GM19463 (cell line): Measurements from ENCODE around the gene ZNF580.

Source experiments
- ATAC-seq: cut with Tn5 transposase; IDR thresholded peaks from one replicate; pipeline ENCODE4 v1.9.1; 2021; ENCODE audit warnings: mild to moderate bottlenecking, moderate library complexity; ENCODE audit not compliant: unreplicated experiment

ZNF580 gene

DNA sequence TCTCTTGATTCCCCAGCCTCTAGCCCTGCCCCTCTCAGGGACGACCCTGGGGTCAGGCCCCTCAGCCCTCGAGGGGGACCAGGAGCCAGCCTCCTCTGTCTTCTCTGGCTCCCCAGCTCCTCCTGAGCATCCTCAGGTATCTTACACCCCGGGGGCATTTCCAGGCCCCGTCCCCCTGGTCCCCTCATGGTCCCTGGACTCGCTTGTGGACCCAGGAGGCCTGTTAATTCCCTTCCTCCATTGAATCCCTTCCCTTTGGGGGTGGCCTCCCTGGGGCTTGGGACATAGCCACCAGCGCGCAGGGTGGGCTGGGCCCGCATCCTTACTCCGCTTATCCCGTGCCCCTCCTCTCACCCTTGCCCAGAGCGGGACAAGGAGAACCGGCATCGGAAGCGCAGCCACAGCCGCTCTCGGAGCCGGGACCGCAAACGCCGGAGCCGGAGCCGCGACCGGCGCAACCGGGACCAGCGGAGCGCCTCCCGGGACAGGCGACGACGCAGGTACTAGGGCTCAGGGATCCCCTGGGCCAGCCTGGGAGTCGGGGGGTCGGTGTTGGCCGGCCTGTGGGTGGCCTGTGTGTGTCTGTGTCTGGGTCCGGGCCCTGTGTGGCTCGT lies 18.2 kb downstream of the ZNF580 start:
- no peak for ATAC-seq

DNA sequence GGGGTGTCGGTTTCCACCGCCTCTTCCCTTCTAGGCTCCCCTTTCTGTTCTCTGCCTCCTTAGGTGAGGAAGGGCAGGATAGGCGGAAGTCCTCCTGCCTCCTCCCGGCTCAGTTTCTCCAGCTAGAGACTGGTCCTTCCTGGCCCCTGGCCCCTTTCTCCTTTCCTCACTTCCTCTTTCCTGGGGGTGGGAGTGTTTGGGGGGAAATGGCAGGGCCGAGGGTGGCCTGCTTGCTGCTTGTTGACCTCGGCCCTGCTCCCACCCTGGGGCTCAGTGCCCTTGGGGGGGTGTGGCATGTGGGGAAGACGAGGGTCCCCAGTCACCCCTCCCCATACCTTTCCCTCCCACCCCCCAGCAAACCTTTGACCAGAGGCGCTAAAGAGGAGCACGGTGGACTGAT lies 19.0 kb downstream of the ZNF580 start:
- no peak for ATAC-seq

DNA sequence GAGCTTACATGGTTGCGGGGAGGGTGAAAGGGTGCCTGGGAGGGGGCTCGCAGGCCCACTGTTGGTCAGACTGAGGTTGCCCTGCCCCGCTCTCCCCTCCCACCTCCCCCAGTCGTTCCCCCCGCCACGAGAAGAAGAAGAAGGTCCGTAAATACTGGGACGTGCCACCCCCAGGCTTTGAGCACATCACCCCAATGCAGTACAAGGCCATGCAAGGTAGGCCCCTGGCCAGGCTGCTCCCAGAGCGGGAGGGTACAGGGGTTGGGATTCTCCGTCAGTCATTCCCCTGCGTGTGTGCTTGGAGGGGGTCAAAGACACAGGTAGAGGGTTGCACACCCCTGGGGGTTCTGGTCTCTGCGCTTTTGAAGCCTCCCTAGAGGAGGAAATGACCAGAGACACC lies 19.6 kb downstream of the ZNF580 start:
- ATAC-seq: no peak

DNA sequence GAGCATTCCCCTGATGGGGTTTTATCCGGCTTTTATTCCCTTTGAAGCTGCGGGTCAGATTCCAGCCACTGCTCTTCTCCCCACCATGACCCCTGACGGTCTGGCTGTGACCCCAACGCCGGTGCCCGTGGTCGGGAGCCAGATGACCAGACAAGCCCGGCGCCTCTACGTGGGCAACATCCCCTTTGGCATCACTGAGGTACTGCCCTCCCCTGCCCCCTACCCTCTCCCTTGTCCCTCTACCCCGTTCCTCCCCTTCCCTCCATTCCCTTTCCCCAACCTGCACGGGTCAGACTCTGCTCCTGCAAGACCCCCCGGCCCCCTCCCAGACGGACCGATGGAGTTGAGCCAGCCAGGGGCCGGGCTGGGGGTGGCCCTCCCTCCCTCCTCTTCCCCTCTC lies 20.2 kb downstream of the ZNF580 start:
- ATAC-seq: no peak

DNA sequence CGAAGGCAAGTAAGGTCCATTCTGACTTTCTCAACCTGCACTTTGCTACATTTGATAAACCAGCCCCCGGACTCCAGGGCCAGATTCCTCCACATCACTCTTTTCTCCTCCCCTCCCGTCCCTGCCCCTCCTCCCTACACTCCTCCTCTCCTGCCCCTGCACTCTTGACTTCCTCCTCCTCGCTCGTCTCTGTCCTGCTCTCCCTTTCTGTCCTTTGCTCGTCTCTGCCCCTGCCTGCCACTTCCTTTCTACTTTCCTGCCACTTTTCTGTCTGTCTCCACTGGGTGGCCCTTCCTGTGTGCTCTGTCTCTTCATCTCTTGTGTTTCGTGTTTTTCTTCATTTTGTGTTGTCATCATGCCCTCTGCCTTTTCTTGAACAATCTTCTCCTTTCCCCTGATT lies 21.0 kb downstream of the ZNF580 start:
- ATAC-seq: no peak

DNA sequence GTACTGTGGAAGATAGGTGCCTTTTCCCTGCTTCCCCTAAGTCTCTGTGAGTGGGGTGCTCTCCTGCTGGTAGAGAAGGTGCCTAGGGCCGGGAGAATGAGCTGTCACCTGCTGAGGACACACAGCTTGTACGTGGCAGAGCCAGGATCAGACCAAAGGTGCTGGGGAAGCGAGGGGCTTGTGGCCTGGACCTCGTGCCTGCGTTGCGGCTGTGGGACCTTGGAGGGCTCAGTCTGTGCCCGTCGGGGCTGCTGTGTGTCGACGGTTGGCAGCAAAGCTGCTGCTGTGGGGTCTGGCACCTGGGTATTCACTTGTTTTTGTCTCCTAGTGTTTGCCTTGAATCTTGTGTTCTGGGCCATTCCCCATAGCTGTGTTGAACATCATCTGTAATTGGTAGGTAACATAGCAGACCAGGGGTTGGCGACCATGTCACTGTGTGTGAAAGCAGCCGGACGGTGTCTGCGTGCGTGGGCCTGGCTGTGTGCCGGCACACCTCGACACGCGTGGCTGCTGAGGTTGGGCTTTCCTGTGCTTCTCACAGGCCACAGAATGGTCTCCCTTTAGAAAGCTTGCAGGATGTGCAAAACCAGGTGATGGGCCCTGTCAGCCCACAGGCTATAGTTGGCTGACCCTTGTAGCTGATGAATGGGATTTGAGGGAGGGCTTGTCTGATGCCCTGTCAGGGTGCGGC lies 23.2 kb downstream of the ZNF580 start:
- no peak for ATAC-seq

DNA sequence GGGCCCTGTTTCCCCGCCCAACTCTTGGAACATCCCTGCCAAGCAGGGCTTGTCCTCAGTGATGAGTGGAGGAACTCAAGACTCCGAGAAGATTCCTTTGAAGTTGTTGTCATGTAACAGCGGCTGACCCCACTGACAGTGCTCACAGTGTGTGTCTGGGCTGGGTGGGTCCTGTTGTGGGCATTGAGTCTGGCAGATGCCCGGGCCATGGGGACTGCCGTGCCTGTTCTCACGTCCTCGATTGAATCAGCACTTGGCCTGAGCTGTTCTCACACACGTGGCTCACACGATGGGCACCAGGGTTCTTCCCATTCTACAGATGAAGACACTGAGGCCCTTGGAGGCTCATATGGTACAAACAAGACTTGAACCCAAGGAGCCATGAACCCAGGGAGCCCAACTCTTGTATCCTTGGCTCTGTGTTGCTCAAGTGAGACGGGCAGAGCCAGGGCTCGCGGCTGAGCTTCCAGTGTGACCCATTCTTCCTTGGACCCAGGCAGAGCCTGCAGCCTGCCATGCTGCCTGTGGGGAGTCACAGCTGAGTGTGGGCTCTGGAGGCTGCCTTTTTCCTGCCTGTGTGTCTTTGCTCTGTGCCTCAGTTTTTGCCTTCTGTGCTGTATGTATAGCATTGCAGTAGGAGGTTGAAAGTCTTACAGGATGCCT lies 25.7 kb downstream of the ZNF580 start:
- no peak for ATAC-seq

DNA sequence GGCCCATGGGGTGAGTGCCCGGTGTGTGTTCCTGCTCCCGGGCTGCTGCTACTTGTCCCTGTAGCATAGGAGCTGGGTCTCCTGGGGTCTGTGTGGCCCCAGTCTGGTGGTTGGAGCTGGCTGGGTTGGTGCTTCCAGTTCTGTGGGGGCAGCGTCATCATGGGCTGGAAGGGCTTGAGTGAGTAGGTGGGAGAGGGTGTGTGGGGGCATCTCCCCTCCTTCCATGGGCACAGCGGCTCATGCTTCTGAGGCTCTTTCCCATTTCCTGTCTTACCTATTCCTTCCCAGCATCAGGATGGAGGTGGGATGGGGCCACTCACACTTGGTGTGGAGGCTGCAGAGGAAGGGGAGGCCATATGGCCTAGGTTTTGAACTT lies 26.2 kb downstream of the ZNF580 start:
- no peak for ATAC-seq

DNA sequence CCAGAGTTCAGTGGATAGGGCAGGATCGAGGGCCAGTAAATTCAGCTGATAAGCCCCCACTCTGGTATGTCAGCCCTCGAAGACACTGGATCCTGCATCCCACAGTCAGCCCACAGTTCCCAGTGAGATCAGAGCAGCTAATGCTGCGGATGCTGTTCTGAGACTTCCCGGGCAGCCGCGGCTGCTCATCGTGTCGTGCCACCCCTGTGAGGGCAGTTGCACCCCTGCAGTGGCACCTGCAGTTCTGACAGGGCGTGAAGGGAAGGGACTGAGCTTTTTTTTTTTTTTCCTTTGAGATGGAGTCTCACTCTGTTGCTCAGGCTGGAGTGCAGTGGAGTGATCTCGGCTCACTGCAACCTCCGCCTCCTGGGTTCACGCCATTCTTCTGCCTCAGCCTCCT lies 26.7 kb downstream of the ZNF580 start:
- ATAC-seq: no peak

DNA sequence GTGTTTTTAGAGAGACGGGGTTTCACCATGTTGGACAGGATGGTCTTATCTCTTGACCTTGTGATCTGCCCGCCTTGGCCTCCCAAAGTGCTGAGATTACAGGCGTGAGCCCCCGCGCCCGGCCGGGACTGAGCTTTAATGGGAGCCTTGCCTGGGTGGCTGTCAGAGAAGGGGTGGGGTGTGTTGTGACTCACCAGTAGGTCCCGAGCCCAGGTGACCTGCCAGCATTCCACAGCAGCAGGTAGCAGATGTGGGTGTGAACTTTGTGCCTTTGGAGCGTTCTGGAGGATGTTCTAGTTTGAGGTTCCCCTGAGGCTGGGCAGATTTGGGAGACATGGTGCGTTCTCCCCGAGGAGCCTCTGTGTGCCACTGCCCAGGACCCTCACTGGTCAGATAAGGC lies 27.2 kb downstream of the ZNF580 start:
- no peak for ATAC-seq

DNA sequence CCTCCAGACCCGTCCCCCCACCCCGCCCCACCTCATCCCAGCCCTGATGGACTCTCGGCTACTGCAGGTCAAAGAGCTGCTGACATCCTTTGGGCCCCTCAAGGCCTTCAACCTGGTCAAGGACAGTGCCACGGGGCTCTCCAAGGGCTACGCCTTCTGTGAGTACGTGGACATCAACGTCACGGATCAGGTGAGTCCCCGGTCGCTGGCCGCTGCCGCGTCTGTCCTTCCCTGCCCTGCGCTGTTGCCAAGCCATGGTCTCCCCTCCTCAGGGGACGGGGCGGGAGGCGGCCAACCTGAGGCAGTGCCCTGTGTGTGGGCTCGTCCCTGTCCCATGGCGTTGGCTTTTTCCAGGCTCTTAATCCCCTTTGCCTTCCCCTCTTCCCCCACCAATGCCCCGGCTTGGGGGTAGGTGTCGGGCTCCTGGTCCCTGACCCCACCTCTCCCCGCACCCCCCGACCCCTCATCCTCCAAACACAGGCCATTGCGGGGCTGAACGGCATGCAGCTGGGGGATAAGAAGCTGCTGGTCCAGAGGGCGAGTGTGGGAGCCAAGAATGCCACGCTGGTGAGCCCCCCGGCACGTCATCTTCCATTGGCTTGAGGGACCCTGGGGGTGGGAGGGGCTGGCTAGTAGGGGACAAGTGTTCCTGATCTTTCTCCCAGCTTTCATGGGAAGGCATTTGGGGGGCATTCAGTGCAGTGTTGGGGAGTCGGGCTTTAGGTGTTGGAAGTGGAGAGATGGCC lies 28.0 kb downstream of the ZNF580 start:
- no peak for ATAC-seq

DNA sequence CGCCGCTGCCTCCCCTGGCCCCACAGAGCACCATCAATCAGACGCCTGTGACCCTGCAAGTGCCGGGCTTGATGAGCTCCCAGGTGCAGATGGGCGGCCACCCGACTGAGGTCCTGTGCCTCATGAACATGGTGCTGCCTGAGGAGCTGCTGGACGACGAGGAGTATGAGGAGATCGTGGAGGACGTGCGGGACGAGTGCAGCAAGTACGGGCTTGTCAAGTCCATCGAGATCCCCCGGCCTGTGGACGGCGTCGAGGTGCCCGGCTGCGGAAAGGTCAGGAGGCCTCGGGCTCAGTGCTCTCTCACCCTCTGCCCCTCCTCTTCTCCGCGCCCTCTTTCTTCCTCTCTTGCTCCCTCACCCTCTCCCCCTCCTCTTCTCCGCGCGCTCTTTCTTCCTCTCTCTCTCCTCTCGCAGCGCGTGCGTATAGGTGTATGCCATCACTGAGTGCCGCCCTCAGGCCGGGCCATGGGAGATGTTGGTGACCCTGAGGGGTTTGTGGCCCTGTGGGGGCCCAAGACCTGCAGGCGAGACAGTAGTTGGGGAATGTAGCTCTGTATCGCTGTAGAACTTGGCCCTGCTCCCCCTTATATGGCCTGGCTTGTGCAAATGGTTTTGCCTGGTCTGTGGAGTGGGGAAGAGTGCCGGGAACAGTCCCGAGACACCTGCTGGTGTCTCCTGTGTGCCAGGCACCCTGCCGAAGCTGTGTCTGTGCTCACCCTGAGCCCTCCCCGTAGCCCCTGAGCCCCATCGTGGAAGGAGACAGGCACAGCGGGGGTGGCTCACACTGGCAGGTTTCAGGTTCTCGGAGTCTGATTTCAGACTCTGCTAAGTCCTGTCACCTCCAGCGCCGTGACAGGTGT lies 28.8 kb downstream of the ZNF580 start:
- ATAC-seq: no peak

DNA sequence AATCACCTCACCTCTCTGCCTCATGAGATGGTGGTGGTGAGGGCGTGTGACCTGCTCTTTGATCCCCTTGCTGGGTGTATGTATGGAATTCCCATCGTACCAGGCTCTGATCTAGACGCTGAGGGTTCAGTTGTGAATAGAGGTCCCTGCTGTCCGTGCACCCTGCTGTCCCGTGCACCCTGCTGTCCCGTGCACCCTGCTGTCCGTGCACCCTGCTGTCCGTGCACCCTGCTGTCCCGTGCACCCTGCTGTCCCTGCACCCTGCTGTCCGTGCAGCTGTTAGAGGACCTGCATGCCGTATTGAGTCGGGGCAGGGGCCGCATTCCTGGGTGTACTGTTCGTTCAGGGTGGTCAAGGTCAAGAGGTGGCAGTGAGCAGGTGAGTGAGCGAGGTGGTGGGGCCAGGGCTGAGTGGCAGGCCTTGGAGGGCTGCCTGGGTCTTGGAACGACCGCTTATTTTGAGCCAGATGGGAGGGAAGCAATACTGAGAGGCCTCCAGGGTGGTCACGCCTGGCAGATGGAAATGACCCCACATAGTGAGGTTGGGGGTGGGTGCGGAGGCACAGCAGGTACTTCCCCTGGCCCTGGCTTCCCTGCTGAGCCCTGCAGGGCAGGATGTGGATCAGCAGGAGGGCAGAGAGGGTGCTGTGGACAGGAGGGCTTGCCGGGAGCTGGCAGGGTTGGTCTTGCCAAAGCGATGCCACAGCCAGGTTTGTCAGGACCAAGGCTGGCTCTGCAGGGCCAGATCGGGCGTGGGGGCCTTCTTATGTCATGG lies 29.7 kb downstream of the ZNF580 start:
- no peak for ATAC-seq

DNA sequence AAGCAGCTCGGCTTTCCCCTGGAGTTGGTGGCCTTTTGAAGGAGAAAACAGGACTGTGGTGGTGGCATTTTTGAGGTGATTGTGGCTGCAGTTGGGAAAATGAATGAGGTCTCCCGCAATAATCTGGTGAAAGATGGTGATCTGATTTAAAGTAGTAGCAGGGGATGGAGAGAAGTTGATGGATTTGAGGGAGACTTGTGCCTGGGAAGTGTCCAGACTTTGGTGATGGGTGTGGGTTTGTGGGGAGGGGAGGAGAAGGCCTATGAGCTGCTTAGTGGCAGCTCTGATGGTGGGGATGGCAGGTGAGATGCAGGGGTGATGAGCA lies 30.2 kb downstream of the ZNF580 start:
- ATAC-seq: no peak

DNA sequence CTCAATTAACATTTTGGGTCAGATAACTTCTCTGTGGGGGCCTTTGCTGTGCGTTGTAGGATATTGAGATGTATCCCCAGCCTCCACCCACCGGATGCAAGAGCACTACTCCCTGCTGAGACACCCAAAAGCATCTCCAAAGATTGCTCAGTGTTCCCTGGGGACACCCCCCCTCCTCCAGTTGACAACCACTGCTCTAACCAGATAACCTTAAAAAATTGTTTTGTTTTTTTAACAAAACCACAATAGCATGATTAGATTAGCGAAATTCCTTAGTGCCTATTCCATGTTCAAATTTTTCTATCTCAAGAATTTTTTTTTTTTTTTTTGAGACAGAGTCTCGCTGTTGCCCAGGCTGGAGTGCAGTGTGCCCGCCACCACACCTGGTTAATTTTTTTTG lies 31.6 kb downstream of the ZNF580 start:
- no peak for ATAC-seq

DNA sequence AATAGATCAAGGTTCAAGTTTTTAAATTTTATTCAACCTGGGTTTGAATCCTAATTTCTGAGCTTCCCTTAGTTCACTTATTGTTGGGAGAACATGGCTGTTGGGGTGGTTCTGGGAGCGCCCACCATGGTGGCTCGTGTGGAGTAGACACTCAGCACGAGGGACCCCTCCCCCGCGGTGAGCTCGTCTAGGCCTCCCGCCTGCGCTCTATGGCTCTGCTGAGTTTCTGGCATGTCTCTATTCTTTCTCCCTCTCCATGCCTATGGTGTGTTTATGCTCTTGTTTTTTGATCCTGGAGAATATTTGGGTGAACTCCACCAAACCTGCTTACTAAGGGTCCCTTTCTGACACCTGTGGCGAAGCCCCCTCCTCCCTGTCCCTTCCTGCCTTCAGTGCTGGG lies 32.7 kb downstream of the ZNF580 start:
- no peak for ATAC-seq

DNA sequence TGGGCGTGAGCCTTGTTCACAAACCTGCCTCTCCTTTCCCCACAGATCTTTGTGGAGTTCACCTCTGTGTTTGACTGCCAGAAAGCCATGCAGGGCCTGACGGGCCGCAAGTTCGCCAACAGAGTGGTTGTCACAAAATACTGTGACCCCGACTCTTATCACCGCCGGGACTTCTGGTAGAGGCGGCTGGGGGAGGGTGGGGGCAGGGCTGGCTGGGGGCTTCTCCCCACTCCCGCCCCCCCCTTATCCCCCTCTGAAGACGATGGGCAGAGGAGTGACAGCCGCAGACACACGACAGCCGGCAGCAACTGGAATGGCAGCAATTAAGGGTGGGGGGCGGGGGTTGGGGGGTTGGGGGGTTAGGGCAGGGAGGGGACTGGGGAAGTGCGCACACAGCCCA lies 33.1 kb downstream of the ZNF580 start:
- no peak for ATAC-seq

DNA sequence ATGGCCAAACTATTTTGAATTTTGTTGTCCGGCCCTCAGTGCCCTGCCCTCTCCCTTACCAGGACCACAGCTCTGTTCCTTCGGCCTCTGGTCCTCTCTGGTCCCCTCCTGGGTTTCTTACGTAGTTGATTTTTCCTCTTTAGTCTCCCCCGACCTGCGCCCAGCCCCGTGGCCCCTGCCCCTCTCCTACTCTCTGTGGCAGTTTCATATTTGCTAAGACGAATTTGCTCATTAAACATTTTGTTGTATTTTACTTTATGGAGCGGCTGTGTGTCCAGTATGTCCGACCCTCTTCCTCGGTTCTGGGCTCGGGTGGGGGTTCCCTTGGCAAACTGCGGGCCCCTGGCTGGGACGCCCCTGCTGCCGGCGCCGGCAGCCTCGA lies 33.6 kb downstream of the ZNF580 start:
- no peak for ATAC-seq

DNA sequence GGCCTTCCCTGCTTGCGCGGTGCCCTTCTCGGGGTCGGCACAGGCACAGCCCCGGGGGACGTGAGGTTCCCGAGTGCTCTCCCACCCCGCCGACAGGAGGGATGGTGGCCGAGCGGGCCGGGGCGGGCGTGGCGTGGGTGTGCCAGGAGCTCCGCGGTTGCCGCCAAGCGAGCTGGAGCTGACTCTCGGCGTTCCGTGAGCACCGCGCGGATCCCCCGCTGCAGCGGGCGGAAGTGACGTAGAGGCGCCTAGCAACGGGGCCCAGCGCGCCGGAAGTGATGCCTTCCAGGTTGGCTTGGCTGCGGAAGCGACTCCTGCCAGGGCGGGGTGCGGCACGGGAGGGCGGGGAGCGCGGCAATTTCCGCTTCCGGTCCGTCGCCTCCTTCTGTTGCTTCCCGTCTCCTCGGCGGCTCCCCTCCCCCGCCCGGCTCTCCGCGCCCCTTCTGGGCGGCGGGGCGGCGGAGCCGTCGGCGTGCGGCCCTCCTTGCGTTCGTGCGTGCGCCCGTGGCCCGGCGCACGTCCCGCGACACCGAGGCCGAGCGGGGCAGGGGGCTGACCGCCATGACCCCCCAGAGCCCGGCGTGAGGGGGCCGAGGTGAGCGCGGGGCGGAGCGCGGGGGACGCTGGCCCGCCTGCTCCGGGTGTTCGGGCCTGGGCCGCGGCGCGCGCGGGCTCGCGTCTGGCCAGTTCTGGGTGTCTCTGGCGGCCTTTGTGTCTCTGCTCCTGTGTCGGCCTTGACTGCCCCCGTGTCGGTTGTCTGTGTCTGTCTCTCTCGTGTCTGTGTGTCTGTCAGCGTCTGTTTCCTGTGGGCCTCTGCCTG lies 34.2 kb downstream of the ZNF580 start, which contains the start of gene EPN1:
Gene EPN1, plus strand, starts transcription at position 386 of the 820 bp plus-strand sequence. CDS start 3,402 bp downstream, outside the sequence.
- ATAC-seq: peak; percentile 72
